HG02678 (cell line): Measurements from ENCODE around the gene ANAPC10.
A peak's percentile ranks its signal among the peaks of the same experiment; 100 is the strongest.

ENCODE experiments used
- ATAC-seq: cut with Tn5 transposase; IDR thresholded peaks from one replicate; pipeline ENCODE4 v1.9.1; 2021; ENCODE audit warnings: mild to moderate bottlenecking, moderate library complexity; ENCODE audit not compliant: unreplicated experiment

The ANAPC10 gene

DNA sequence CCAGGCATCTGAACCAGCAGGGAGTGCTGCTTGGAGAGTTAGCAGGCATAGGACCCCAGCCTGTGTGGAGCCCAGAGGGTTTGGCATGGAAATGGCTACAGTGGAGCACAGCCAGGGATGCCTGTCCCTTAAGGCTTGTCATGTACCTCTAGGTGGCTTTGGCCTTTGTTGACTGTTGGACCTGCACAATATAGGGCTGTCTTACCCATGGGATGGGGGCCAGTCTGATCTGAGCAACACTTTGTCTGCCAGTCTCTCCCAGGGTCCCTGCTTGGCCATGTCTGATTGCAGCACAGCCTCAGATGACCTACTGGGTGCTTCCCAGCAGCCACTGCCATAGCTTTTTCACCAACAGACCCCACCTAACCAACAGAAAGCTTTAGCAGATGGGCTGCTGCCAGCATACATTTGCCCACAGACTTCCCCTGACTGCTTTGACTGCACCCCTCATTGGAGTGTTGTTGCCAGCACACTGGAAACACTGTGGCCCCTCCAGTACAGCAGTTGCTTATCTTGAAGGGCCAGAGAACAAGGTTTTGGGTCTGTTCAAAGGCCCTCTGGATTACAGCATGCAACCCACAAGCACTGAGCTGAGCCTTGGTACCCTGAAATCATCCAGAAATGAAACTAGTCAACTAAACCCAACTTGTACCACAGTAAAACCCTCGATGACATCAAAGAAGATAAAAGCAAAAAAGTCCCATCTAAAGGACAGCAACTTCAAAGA lies 22.1 kb downstream of the ANAPC10 start:
- ATAC-seq: no peak

DNA sequence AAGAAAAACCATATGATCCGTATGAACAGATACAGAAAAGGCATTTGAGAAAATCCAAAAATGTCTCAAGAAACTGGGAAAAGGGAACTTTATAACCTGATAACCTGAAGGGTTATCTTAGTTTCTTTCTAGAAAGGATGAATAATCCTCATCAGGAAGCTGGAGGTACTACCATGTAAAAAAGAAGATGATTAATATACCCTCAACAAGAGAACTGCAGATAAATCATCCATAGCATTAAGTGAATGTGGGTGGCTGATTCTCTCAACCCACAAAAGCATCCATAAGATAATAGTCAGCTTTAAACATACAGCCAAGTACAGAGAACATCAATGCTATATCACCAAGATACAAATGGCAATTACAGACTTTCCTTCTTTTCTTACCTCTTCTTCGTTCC lies 26.4 kb downstream of the ANAPC10 start:
- no peak for ATAC-seq

DNA sequence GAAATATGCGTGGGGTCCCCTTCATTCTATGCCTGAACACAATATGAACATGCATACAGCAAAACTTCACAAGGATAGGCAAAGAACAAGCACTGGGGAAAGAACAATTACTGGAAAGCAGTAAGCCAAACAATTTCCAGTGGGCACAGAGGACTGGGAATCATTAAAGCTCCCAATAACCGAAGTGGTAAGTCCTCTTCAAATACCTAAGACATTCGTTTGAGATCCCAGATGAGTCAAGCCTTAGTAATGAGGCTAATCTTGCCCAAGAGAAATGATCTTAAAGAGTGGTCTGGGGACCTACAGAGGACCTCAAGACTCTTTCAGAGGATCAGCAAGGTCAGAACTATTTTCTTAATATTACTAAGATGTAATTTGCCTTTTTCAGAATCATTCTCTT lies 28.6 kb downstream of the ANAPC10 start:
- ATAC-seq: no peak

DNA sequence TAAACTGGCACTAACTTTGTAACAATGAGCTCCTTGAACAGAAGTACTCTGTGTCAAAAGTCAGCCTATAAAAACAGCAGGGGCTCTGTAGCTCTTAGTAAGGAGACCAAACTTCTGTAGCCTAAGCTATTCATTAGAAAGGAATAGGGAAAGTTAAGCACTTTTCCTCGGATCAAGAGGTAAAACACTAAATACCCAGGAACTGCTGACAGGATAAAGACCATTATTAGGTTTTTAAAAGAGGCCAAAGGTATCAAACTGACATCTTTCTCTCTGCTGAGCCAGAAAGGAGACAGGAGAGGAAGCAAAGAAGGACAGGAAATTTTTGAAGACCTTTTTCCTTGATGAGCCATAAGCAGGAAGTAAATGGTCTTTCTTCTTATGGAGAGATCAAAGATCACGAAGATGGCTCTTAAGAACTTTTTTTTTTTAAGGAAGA lies 31.9 kb downstream of the ANAPC10 start:
- ATAC-seq: no peak

DNA sequence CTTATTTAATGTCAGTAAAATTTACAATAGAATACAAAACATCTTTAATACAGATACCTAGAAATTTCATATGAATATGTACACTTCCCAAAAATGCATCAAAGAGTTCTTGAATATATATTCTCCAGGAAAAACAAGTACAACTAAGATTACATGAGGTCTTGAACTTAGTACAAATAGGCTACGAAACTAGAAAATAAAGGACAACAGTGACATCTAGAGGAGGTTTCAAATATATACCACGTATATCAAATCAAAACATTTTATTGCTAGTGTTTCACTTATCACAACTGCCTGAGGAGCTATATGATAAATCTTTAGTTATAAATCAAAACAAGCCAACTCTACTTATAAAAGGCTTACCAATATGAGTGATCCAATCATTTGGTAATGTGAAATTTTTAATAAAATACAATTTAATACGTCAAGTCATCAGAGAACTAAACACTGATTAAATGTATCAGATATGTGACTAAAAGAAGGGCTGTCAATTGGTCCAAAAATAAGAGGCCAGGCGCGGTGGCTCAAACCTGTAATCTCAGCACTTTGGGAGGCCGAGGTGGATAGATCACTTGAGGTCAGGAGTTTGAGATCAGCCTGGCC lies 36.6 kb downstream of the ANAPC10 start:
- ATAC-seq: peak; percentile 69

DNA sequence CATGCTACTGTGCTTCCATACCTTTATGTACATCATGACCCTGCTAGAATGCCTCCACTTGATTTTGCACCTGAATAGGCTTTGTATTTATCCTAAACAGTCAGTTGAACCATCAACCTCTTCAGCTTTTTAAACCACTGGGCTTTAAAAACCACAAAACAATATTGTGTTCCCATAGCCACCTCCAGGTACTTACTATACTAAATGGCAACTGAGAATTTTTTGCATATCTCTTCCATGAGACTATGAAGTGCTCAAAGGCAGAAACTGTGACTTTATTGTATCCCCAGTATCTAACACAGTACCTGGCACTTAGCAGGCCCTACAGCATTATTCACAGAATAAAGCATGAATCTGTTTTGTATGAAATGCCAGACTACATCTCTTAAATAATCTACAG lies 39.7 kb downstream of the ANAPC10 start:
- ATAC-seq: no peak

DNA sequence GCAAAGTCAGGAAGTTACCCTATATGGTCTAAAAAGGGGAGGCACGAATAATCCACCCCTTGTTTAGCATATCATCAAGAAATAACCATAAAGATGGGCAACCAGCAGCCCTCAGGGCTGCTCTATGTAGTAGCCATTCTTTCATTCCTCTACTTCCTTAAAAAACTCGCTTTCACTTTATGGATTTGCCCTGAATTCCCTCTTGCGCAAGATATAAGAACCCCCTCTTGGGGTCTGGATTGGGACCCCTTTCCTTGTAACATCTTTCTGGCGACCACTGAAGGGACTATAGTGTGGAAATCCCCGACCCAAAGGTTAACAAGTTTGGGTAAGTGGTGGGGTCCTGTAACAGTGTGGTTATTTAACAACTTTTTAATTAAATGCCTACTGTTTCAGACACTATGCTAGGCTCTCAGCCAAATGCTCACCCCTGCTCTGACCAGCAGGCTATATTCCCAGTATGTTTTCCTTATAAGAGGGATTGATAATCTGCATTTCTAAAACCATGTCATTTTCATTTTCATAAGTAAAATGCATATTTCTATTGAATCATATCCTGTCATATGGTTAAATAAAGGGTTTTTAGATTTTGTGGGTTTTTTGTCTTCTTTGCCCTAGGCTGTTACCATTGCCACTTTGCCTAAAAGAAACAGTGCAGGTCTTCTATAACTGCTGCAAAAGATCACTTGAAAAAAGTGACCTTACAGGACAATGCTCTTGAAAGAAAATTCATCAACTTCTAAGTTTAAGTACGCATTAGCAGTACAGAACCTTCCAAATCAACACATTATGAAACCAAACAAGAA lies 41.5 kb downstream of the ANAPC10 start:
- ATAC-seq: no peak

DNA sequence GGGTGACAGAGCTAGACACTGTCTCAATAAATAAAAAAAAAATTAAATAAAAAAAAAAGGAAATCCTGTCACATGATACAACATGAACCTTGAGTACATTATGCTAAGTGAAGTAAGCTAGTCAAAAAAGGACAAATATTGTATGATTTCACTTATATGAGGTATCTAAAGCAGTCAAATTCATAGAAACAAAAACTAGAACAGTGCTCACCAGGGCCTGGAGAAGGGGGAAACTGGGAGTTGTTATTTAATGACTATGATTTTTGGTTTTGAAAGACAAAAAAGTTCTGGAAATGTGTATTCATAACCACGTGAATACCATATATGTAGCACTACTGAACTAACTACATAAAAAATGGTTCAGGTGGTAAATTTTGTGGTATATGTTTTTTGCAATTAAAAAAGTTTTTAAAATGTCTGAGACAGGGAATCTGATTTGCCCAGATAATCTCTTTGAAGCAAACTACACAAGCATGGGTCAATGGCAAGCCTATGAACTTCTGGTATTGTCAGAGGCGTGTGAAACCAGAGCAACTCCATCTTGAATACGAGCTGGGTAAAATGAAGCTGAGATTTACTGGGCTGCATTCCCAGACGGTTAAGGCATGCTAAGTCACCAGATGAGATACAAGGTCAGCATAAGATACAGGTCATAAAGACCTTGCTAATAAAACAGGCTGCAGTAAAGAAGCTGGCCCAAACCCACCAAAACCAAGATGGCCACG lies 42.3 kb downstream of the ANAPC10 start:
- ATAC-seq: no peak

DNA sequence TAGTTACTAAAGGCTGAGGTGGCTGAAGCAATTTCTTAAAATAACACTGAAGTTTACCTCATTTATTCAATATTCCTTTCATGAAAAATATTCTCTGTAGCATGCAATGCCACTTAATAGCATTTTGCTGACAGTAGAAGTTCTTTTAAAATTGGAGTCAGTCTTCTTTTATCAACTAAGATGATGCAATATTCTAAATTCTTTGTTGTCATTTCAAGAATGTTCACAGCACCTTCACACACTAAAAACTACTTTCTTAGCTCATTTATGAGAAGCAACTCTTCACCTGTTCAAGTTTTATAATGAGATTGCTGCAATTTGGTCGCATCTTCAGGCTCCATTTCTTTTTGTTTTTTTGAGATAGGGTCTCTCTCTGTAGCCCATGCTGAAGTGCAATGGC lies 48.8 kb downstream of the ANAPC10 start:
- no peak for ATAC-seq

DNA sequence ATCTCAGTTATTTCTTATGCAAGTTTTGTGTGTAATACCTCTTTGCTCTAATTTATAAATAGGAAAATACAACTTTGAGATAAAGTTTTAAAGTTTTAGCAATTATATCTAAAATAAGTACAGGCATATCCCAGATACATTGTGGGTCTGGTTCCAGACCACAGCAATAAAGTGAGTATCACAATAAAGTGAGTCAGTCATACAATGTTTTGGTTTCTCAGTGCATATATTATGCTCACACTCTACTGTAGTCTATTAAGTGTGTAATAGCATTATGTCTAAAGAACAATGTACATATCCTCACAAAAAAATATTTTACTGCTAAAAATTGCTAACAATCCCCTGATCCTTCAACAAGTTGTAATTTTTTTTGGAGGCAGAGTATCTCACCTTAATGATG lies 49.2 kb downstream of the ANAPC10 start:
- ATAC-seq: no peak

DNA sequence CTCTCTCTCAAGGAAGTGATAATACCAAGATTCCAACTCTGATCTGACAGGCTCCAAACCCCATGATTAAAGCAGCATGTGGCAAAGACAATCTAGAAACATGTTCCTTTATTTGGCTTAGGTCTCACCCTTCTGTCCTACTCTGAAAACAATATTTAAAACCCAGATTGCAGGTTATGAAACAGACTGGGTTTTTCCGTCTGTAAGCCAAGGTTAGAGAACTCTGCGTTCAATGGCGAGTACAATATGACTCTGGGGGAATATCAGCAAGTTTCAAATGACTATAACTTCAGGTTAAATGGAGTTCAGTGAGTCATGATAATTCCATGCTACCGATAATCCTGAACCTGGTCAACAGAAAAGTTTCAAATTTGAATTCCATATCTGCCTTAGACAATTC lies 50.8 kb downstream of the ANAPC10 start:
- ATAC-seq: peak; percentile 64

DNA sequence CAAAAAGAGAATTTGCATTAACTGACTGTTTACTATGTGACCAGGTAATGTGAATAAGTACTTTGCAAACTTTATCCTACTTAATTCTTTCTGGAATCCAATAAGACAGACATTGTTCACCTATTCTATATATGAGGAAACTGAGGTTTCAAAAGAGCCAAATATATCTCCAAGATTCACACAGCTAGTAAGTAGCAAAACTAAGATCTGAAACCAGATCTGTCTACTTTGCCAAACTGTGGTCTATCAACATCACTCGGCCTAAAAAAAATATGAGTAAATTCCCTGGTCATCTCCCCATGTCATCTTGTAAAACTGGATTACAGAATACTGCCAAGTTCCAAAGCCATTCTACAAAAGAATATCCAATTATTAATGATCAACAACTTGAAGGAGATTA lies 52.8 kb downstream of the ANAPC10 start:
- no peak for ATAC-seq

DNA sequence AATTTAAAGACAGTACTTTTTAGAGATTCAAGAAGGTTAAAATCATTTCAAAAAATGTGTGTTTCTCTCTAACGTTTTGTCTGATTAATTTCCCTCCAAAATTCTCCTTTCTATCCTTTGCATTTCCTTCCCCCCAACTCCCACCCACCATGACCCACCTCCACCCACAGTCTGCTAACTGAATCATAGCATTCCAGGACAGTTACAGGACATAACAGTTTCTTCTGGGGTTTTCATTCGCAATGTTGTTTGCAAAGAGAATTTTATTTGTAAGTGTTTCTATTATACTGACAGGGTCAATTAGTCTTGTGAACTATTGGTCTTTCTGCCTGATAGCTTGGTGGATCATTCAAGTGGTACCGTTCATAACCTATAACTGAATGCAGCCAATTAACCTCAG lies 53.7 kb downstream of the ANAPC10 start:
- ATAC-seq: no peak

DNA sequence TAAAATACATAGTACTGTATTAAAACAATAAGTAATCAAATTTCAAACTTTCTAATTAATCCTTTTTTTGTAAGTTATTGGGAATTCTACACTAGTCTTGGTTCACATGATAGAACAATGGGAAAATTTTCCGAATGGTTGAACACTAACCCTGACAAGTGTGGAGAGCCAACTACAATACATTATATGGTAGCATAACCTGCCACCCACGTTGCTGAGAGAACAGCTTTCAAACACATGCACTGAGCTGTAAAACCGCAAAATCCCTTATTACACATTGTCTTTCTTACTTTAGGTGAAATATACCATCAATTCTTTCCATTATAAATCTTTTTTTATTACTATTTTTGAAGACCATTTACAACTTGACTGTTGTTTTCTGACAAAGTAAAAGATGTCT lies 54.7 kb downstream of the ANAPC10 start:
- no peak for ATAC-seq

DNA sequence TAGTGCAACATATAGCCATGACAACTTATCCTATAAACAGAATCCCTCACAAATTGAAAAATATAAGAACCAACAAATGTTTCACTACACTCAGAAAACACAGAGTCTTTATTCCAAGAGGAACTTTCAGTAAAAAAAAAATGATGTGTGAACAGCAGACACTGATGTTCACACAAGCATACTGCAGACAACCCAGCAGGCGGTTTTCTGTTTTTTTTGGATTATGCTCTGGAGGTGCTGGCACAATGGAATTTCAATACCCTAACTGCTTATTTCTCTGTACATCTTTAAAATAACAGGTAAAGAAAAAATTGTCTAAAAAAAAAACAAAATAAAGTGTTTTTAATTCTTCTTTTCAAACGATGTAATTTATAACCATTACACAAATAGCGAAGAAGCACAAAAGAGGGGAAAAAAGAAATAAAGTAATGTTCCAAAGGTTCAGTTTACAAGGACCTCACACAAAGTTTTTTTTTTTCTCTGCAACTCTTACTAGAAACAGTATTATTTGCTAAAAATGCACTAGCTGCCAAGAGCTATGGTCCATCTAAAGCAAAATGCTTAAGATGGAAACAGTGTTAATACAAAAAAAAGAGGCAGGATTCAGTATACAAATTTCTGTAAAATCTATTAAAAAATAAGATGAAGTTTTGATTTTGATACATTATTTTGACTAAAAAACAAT lies 55.3 kb downstream of the ANAPC10 start:
- ATAC-seq: no peak

DNA sequence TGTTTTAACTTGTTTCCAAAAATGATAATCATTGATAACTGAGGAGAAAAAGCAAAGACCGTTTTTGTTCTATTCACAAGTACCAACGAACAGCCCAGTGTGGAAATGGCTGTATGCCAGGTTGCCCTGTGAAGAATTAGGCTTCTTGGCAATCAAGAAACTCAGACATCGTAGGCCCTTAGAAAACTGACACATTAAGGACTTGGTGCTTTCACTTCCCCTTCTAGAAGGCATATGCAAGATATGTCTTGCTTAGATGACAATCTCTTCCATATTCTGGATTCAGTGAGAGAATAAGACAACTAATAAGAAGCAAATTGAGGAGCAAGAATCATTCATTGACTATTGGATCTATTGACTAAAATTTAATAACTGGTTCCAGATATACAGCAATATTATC lies 56.6 kb downstream of the ANAPC10 start:
- ATAC-seq: peak; percentile 96

DNA sequence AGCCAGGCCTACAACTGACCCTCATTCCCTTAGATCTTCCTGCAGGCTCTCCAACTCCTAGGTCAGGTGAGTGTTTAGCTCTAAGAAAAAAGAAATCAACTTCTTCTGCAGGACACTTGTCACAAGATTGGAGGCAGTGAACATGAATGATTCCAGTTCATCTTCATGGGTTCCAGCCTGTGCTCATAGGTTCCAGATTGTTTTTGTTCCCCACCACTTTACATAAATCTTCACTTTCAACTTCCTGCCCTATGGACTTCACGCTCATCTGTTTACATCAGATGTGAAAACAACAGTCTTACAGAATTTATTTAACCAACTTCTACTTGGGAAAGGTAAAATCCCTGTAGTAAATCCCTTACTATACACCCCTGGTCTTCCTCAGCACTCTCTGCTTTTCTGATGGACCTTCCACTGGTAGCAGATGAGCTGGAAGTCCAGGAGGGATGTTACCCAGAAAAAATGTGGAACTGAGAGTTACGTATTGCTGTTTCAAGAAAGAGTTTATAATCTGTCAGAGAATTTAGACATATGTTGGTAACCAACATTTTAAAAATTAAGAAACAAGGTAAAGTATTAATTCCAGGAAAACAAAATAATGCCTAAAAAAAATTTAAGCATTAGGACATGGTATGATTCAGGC lies 62.4 kb downstream of the ANAPC10 start:
- ATAC-seq: no peak

DNA sequence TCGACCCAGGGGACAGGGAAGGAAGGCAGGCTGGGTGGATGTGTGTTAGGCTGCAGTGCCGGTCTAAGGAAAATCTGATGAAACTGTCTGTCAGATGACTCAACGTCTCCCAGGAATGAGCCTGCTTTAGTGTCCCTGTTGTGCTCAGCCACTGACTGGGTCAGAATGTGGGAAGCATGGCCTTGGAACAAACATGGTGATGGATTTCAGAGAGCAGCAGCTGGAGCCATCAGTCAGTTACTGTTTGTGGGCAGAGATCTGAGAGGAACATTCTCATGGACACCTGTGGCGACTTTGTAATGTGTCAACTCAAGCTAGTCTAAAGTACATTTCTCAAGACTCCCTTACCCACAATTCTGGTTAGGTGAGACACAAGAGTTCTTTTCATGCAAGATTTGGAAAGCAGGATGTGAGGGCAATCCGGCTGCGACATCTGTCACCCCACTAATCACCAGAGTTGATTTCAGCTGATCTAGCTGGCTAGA lies 63.2 kb downstream of the ANAPC10 start:
- no peak for ATAC-seq

DNA sequence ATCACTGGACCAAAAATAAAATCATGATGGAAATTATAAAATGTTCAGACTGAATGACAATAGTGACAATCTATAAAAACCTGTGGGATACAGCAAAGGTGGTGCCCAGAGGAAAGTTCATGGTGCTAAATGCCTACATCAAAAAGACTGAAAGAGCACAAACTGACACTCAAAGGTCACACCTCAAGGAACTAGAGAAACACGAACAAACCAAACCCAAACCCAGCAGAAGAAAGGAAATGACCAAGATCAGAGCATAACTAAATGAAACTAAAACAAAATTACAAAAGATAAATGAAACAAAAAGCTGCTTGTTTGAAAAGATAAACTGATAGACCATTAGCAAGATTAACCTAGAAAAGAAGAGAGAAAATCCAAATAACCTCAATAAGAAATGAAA lies 78.7 kb downstream of the ANAPC10 start:
- ATAC-seq: no peak

DNA sequence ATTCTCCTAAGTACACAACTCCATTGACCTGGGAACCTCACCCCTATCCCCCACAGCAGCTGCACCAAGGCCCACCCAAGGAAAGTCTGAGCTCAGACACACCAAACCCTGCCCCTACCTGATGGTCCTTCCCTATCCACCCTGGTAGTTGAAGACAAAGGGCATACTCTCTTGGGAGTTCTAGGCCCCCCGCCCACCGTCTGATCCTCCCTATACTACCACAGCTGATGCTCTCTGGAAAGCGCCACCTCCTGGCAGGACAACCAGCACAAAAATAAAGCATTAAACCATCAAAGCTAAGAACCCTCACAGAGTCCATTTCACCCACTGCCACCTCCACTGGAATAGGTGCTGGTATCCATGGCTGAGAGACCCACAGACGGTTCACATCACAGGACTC lies 83.6 kb downstream of the ANAPC10 start:
- no peak for ATAC-seq
